Adipose tissue (tissue), 3 donors: ENCODE data around the gene FRMPD4. TPM values are rescaled to one million over a fixed set of nuclear protein-coding genes. Genes with fewer than 3 reads are reported as not detected.

Experiments
- H3K27ac ChIP-seq: one replicate; pipeline ENCODE4 v1.5.1; 2013; ENCODE audit warnings: low read depth, low read length
- WGBS, 3 donors: extraction: QIAGEN DNeasy Blood & Tissue Kit; methylation state at CpG; one replicate each; pipeline ENCODE4 v1.1.7; 2013; 5-methylcytosine and 5-hydroxymethylcytosine counted together
- polyA plus RNA-seq, 3 donors: library from polyadenylated mRNA; stranded (reverse); fragments of 200-250 nt; gene quantifications; one replicate each; pipeline ENCODE4 v1.2.3, GENCODE V29; 2013
- donor health status: healthy with polysubstance abuse.
- donor health status: Bipolar disorder and iron deficiency.
- donor health status: healthy.

Gene FRMPD4
- polyA plus RNA-seq, 3 donors: 0.01 to 0.03 TPM; not detected in 1

DNA sequence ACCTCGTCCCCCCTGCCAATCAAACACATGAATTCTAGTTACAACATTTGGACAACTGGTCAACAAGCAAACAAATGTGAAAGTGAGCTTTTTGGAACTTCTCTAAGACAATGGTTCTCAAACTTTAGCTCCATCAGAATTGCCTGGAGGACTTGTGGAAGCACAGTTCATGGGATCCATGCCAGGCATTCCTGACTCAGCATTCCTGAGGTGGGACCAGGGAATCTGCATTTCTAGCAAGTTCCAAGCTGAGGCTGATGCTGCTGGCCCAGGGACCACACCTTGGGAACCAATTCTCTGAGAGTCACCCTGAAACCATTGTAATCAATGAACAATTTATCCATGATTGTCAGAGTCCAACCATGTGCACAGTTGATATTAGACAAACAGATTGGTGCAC lies 609.2 kb downstream of the FRMPD4 start:
- H3K27ac ChIP-seq: no peak overlapping the region
- WGBS, 3 donors: 81 to 94% (median 92%) methylated on average over 1 of the region's 1 CpG

DNA sequence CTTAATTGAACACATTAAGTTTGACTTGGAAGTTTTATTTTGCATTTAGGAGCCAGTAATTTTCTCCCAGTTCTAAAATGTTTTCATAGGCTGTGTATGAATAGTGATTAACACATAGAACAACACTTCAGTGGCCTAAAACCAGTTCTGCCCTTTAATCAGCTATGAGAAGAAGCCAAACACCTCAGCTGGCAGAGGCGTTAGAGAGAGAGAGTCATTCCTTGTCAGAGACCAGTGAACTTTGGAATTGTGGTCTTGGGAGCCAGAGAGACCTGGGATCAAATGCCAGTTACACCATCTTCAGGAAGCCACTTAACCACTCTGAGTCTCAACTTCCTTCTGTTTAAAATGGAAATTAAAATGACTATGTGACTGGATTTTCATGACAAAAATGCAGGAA lies 613.6 kb downstream of the FRMPD4 start:
- WGBS, 3 donors: 21 to 80% (median 42%) methylated on average over 1 of the region's 1 CpG
- no peak overlapping the region for H3K27ac ChIP-seq

DNA sequence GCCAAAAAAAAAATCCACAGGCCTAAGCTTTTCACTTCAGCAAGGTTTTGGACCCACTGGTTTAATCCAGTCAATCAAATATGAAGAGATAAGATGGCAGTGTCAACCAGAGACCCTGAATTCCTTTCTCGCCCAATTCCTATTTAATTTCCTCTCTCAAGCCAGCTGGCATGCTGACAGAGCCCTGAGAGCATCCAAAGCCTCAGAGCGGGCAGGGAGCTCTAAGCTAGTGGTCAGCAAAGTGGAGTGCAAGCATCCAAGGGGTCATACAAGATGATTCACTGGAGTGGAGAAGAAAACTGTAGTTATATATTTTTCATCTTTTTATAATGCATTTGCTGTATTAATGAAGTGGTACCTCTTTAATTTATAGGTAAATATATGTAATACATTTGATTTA lies 615.1 kb downstream of the FRMPD4 start:
- 62 to 70% (median 65%) methylated on average over 2 of the region's 2 CpGs for WGBS, 3 donors
- H3K27ac ChIP-seq: no peak overlapping the region

DNA sequence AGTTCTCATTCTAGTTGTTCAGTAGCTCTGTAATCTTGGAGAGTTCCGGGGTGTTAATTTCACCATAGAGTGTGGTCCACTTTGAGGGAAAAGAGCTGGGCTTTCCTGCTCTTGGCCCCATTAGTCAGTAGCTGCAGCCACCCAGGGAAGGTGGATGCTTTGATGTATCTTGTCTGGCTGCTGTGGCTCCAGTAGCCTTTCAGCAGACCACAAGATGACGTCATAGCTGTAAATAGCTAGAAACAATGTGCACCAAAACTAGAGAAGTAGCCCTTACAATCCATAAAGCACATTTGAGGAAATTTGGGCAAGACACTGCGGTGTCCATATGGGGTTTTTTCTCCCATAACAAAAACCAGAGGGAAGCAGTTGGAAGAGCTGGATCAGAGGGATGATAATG lies 620.0 kb downstream of the FRMPD4 start:
- no peak overlapping the region for H3K27ac ChIP-seq
- 67 to 85% (median 71%) methylated on average over 3 of the region's 3 CpGs for WGBS, 3 donors

DNA sequence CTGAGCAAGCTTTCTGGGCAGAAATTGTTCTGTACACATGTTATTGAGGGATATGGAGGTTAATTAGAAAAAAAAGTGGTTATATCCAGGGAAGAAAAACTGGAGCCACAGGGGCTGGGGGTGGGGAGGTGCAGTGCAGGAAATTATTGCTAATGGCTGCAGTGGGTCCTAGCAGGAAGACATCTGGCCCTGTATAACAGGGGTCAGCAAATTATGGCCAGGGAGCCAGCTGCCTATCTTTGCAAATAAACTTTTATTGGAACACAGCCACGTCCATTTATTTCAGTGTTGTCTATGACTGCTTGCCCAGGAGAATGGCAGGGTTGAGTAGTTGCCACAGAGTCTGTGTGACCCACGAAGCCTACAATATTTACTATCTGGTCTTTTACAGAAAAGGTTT lies 629.6 kb downstream of the FRMPD4 start:
- 35 to 49% (median 39%) methylated on average over 2 of the region's 2 CpGs for WGBS, 3 donors
- no peak overlapping the region for H3K27ac ChIP-seq

DNA sequence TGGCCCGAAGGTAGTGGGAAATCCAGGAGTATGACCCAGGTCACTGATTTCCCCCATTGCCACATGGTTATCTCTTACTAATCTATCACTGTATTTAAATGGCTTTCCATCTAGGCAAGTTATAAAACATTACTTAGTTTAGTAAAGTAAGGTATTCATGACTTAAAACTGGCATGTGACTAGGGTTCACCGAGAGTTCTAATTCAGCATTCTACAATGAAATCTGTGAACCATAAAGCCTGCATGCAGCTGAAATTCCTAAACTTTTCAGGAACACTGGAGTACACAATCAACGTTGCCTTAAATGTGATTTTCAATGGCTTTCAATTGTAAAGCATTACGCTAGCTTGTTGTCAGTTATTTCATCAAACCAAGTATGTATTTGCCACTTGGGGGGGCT lies 630.2 kb downstream of the FRMPD4 start:
- 85 to 95% (median 90%) methylated on average over 4 of the region's 4 CpGs for WGBS, 3 donors
- no peak overlapping the region for H3K27ac ChIP-seq

DNA sequence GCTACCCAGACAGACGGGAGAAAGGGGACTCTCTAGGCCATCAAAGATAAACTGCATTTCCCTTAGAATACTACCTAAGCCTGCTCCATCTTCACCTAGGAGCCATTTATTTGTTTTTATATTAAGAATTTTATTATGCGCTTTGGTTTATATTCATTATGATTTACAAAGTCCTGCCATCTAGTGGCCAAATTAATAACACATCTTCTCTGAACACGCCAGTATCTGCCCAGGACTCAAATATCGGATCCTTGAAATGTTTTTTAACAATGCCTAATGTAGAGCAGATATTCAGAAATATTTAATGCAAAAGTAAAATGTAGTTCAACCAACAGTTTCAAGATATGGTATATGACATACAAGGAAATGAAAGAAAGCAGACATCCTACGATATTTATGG lies 632.2 kb downstream of the FRMPD4 start:
- WGBS, 3 donors: 31 to 48% (median 31%) methylated on average over 5 of the region's 5 CpGs
- no peak overlapping the region for H3K27ac ChIP-seq

DNA sequence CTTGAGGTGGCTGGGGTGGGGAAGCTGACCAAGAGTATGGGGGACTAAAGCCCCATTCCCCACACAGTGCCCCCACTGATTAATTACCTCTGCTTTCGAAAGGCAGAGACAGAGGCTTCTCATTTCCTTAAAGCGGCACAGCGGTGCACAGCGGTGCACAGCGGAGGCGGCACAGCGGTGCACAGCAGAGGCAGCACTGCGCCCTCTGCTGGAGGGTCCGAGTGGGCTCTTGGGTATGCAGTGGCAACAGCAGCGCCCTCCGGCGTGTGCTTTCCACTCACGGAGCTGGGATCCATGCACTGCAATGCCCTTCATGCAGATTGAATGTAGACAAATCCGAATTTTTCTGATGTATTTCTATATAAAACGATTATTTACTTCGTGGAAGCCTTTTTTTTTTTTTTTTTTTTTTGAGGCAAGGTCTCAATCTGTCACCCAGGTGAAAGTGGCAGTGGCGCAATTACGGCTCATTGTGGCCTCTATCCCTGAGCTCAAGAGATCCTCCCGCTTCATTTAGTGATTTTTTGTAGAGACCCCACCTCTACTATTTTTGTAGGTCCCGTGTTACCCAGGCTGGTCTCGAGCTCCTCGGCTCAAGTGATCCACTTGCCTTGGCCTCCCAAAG lies 633.3 kb downstream of the FRMPD4 start:
- H3K27ac ChIP-seq: no peak overlapping the region

More for the DNA sequence above, 633.3 kb downstream of the FRMPD4 start:
- 29 to 39% (median 31%) methylated on average over 20 to 22 of the region's 22 CpGs for WGBS, 3 donors
